ENCODE measurements around the gene ATXN1.

- no peak for TF ChIP-seq ARNTL (CRISPR knock-in tag; IDR thresholded peaks at IDR 0.05; ENCODE audit: borderline replicate concordance, low read depth)
- no peak for TF ChIP-seq PATZ1 (CRISPR knock-in tag; IDR thresholded peaks at IDR 0.05; ENCODE audit: borderline replicate concordance)
- no peak for TF ChIP-seq ZC3H10 (CRISPR knock-in tag; IDR thresholded peaks at IDR 0.05)
- no peak for TF ChIP-seq OSR1 (CRISPR knock-in tag; IDR thresholded peaks at IDR 0.05)
- TF ChIP-seq ZFP30 (CRISPR knock-in tag; IDR thresholded peaks at IDR 0.05) = no peak
- no peak for TF ChIP-seq CREB5 (CRISPR knock-in tag; IDR thresholded peaks at IDR 0.05; ENCODE audit: low read depth)
- TF ChIP-seq ESRRG (CRISPR knock-in tag; IDR thresholded peaks at IDR 0.05) = no peak
- no peak for TF ChIP-seq GLIS3 (CRISPR knock-in tag; IDR thresholded peaks at IDR 0.05)
- no peak for TF ChIP-seq RARB (CRISPR knock-in tag; IDR thresholded peaks at IDR 0.05)
These were observed 188.3 kb downstream of the ATXN1 start for GRCh38 chr6:16572943-16573342.
